Measurements from ENCODE around the gene SHB. TPM values are rescaled to one million over a fixed set of nuclear protein-coding genes. Genes with fewer than 3 reads are reported as not detected.
A peak's percentile ranks its signal among the peaks of the same experiment; 100 is the strongest.

The SHB gene
- total RNA-seq, 2 donors from 2014 or later, result 25.2 to 29.3 TPM

GRCh38 chr9:37942621-37943344, 126.2 kb downstream of the SHB start:
- peaks cover 36% of the 10 kb centered on the region for H3K4me1 ChIP-seq
- peak overlapping the region in 3 of 4 donors; percentile 37 to 52 (median 45) for H3K27ac ChIP-seq
- intact Hi-C loops (cut with DNase I), result no loop called here
- DNase-seq (no peak), ATAC-seq (no peak)
- H3K36me3 ChIP-seq (replicated peaks in 1 of 2; ENCODE audit: insufficient read depth in 1 of 2, low read depth in 2 of 2), result peaks cover 0 to 11% of the 10 kb centered on the region in 2 donors
- no peak for TF ChIP-seq CTCF (IDR thresholded peaks at IDR 0.05)
- TF ChIP-seq POLR2A (IDR thresholded peaks at IDR 0.05), result no peak
- 80 to 87% methylated on average over 9 to 12 of the region's 12 CpGs for WGBS, 2 donors
- no peak overlapping the region for H3K4me3 ChIP-seq
- no peaks in the 10 kb centered on the region for H3K27me3 ChIP-seq
- no peaks in the 10 kb centered on the region for H3K9me3 ChIP-seq

GRCh38 chr9:37941253-37941652, 127.8 kb downstream of the SHB start:
- H3K27ac ChIP-seq, result no peak overlapping the region
- DNase-seq (no peak), ATAC-seq (no peak)
- H3K4me3 ChIP-seq, result no peak overlapping the region
- peaks cover 40% of the 10 kb centered on the region for H3K4me1 ChIP-seq
- no peaks in the 10 kb centered on the region for H3K9me3 ChIP-seq
- intact Hi-C loops (cut with DNase I), result no loop called here
- peaks cover 0 to 11% of the 10 kb centered on the region in 2 donors for H3K36me3 ChIP-seq (replicated peaks in 1 of 2; ENCODE audit: insufficient read depth in 1 of 2, low read depth in 2 of 2)
- no peak for TF ChIP-seq POLR2A (IDR thresholded peaks at IDR 0.05)
- no peak for TF ChIP-seq CTCF (IDR thresholded peaks at IDR 0.05)
- no peaks in the 10 kb centered on the region for H3K27me3 ChIP-seq
- WGBS, 2 donors, result 83% methylated on average over 1 to 2 of the region's 2 CpGs

- no peaks in the 10 kb centered on the region for H3K27me3 ChIP-seq
- H3K4me1 ChIP-seq, result peaks cover 31% of the 10 kb centered on the region
- 72 to 73% methylated on average over 6 of the region's 6 CpGs for WGBS, 2 donors
- no peak overlapping the region for H3K4me3 ChIP-seq
- H3K9me3 ChIP-seq, result no peaks in the 10 kb centered on the region
- peak overlapping the region in 1 of 4 donors; percentile 36 for H3K27ac ChIP-seq
- peaks cover 0 to 1% of the 10 kb centered on the region in 2 donors for H3K36me3 ChIP-seq (replicated peaks in 1 of 2; ENCODE audit: insufficient read depth in 1 of 2, low read depth in 2 of 2)
- no peak for DNase-seq
- no peak for TF ChIP-seq POLR2A (IDR thresholded peaks at IDR 0.05)
- TF ChIP-seq CTCF (IDR thresholded peaks at IDR 0.05), result no peak
- intact Hi-C loops (cut with DNase I), result no loop called here
- ATAC-seq, result no peak
Measured at GRCh38 chr9:37939575-37940095, 129.4 kb downstream of the SHB start.

- Histone ChIP-seq H3K27me3 (no peaks in the 10 kb centered on the region), H3K4me3 (no peak overlapping the region), H3K9me3 (no peaks in the 10 kb centered on the region), H3K4me1 (peaks cover 18% of the 10 kb centered on the region), H3K27ac (peak overlapping the region in 1 of 4 donors; percentile 29), H3K36me3 (replicated peaks in 1 of 2; ENCODE audit: insufficient read depth in 1 of 2, low read depth in 2 of 2) (peaks cover 0 to 1% of the 10 kb centered on the region in 2 donors)
- ATAC-seq (no peak), DNase-seq (no peak)
- intact Hi-C loops (cut with DNase I), result no loop called here
- no peak for TF ChIP-seq CTCF (IDR thresholded peaks at IDR 0.05)
- no peak for TF ChIP-seq POLR2A (IDR thresholded peaks at IDR 0.05)
- 55 to 76% methylated on average over 22 of the region's 22 CpGs for WGBS, 2 donors
Measured at GRCh38 chr9:37938121-37938891, 130.7 kb downstream of the SHB start.

Data from body of pancreas (tissue), 4 donors.